SJCRH30 (cell line): Measurements from ENCODE around the gene NME4. TPM values are rescaled to one million over a fixed set of nuclear protein-coding genes. Genes with fewer than 3 reads are reported as not detected.
"Not testable (repeated sequence)": the region's sequence is repeated elsewhere in the genome, so short reads cannot be mapped to it uniquely, and the experiment has no call there.

Experiments
- DNase-seq, 2 experiments: peaks; one replicate each; pipeline ENCODE4 v3.0.0-alpha.2; 2015 to 2020
- H3K27ac ChIP-seq: fragments of 250-450 bp; sonication (Bioruptor Pico); 2 replicates; pipeline ENCODE4 v1.5.1; 2020; ENCODE audit warnings: mild to moderate bottlenecking, moderate library complexity
- H3K27me3 ChIP-seq: fragments of 250-450 bp; sonication (Bioruptor Pico); 2 replicates; pipeline ENCODE4 v1.5.1; 2020; ENCODE audit warnings: mild to moderate bottlenecking, moderate library complexity
- H3K36me3 ChIP-seq: fragments of 250-450 bp; sonication (Bioruptor Pico); 2 replicates; pipeline ENCODE4 v1.5.1; 2020; ENCODE audit warnings: mild to moderate bottlenecking, moderate library complexity
- H3K4me1 ChIP-seq: fragments of 250-450 bp; sonication (Bioruptor Pico); 2 replicates; pipeline ENCODE4 v1.5.1; 2020; ENCODE audit warnings: mild to moderate bottlenecking, moderate library complexity
- H3K4me3 ChIP-seq: fragments of 250-450 bp; sonication (Bioruptor Pico); 2 replicates; pipeline ENCODE4 v1.5.1; 2020; ENCODE audit warnings: mild to moderate bottlenecking, moderate library complexity
- H3K9me3 ChIP-seq: fragments of 250-450 bp; sonication (Bioruptor Pico); replicated peaks from 2 replicates; pipeline ENCODE4 v1.5.1; 2020; ENCODE audit warnings: mild to moderate bottlenecking, moderate library complexity
- total RNA-seq: library from RNA; depleted of rRNA; stranded (reverse); fragments of >200 nt; shearing (Covaris generic); gene quantifications from 2 replicates; pipeline ENCODE4 v1.2.3, GENCODE V29; 2014; rRNA removed

The NME4 gene
- 140 and 149 TPM in 2 replicates for total RNA-seq

DNA sequence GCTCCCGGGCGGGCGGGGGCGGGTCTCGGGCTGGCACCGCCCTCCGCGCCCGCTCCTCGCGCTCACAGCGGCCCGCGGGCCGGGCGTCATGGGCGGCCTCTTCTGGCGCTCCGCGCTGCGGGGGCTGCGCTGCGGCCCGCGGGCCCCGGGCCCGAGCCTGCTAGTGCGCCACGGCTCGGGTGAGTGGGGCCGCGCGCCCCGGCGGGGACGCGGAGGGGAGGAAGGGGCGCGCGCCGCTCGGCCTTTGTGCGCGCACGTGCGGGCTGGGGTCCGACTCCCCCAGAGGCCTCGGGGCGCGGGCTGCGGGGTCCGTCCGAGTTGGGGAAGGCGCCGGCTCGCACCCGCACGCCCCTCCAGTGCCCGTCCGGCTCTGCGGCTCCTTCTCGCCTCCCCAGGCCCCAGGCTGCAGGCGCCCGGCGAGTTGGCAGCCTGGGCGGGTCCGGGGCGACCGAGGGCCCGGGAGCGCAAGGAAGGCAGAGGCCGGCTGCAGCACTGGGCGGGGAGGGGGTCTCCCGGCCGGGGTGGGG, at the start of gene NME4:
Gene NME4 (plus strand): TSS at position 65 of the 527 bp plus-strand sequence. CDS start 24 bp downstream, at position 89.
- peak; percentile 45 to 54 for DNase-seq
- H3K4me1 ChIP-seq = no peaks in the 10 kb centered on the region; the same call in 1 of the 2 replicates
- H3K27me3 ChIP-seq = no peaks in the 10 kb centered on the region
- 0 out of 2 replicates have a peak, but pooled peaks cover 2% of the 10 kb centered on the region for H3K36me3 ChIP-seq
- H3K9me3 ChIP-seq = no peaks in the 10 kb centered on the region
- H3K27ac ChIP-seq = no peak within 1 kb of the TSS
- H3K4me3 ChIP-seq = peak within 1 kb of the TSS; percentile 85

DNA sequence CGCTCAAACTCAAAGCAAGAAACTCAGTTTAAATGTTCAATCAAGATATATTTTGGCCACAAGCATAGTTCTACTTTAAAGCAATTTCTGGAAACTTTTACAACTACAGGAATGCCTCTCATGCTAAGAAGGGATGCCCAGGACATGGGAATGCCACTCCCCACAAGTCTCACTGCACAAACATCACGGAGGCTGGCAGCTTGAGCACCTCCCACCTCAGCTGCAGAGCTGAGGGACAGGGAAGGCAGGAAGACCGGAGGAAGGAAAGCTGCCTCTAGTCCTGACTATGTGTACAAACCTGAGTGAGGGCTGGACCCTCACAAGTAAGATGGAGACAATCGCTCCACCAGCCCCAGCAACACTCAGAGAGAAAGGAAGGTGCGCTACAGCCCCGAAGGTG, 49.8 kb upstream of the NME4 start:
- no peak for DNase-seq

DNA sequence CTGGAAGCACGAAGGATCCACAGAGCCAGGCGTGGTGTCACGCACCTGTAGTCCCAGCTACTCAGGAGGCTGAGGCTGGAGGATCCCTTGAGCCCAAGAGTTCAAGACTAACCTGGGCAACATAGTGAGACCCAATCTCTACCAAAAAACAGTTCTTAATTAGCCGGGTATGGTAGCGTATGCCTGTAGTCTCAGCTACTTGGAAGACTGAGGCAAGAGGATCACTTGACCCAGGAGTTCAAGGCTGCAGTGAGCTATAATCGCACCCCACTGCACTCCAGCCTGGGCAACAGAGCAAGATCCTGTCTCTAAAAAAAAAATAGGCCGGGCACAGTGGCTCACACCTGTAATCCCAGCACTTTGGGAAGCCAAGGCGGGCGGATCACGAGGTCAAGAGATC, 48.5 kb upstream of the NME4 start:
- not testable (repeated sequence) for DNase-seq, H3K27ac ChIP-seq, H3K9me3 ChIP-seq, H3K4me1 ChIP-seq, H3K27me3 ChIP-seq, H3K4me3 ChIP-seq
- peaks cover 19% of the 10 kb centered on the region for H3K36me3 ChIP-seq

More for the DNA sequence above, 49.8 kb upstream of the NME4 start:
- Histone ChIP-seq H3K27me3 (no peaks in the 10 kb centered on the region), H3K27ac (no peak overlapping the region), H3K9me3 (no peaks in the 10 kb centered on the region), H3K4me1 (no peaks in the 10 kb centered on the region), H3K36me3 (peaks cover 20% of the 10 kb centered on the region), H3K4me3 (no peak overlapping the region)

DNA sequence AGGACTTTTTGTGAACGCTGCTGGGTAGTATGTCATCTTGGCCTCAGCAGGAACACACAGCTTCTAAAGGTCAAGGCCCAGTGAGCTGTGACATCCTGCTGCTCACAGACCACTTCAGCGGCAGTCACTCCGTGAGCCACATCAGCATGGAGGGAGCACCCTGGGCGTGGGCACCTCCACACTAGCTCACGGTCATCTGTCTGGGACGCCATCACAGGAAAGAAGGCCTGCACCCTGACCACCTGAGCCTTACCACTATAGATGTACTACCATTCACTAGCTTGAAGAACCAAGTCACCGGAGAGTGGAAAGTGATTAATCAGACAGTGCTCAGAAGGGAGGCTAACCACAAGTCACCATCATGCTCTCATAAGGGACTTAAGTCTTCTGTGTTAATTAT, 47.8 kb upstream of the NME4 start:
- Histone ChIP-seq H3K4me1 (no peaks in the 10 kb centered on the region), H3K27ac (no peak overlapping the region), H3K9me3 (no peaks in the 10 kb centered on the region), H3K27me3 (no peaks in the 10 kb centered on the region), H3K36me3 (peaks cover 18% of the 10 kb centered on the region), H3K4me3 (no peak overlapping the region)
- no peak for DNase-seq

DNA sequence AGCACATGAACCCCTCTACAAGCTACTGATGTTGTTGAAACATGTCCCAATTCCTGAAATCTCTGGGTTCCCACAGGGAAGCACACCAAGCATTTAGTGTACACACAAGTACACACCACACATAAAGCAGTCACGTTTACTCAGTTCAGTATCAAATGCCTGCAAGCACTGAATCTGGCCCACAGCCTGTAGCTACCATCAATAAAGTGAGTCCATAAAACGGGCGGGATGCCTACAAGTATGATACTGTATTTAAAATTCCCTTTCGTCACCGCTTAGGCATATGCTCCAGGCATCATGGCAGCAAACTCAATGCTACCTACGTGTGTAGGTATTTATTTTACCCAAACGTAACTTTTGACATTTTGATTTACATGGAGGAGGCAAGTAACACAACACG, 46.8 kb upstream of the NME4 start:
- Histone ChIP-seq H3K4me3 (no peak overlapping the region), H3K36me3 (peaks cover 12% of the 10 kb centered on the region), H3K4me1 (no peaks in the 10 kb centered on the region), H3K27ac (no peak overlapping the region), H3K27me3 (no peaks in the 10 kb centered on the region), H3K9me3 (no peaks in the 10 kb centered on the region)
- DNase-seq = no peak

DNA sequence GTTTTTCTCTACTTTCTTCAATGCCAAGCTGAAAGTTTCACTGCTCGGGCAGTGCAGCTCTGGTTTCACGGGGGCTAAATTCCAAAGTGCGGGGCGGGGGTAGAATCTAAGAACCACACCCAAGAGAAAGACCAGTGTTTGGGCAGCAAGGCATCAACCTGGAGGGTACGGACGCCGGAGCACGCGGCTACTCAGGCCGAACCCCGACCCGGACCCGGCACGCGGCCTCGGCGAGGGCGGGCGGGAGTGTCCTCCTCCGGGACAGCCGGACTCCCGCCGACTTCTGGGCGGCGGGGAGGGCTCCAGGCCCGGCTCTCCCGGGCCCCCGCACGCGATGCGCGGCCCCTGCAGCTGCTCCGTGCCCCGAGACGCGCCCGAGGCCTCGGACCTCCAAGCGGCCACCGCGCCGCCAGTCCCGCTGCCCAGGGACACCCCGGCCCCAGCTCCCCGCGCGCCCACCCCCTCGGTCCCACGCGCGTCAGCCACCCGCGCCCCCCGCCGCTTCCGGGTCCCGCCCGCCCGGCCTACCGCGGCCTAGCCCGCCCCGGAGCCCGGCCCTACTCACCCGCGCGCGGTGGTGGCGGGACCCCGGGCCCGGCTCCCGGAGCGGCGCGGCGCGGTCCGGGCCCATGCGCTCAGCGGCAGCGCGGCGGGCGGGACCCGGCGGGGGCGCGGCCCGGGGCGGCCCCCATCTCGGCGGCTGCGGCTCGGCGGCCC, 45.0 kb upstream of the NME4 start:
- H3K4me3 ChIP-seq = peak overlapping the region; percentile 94
- no peaks in the 10 kb centered on the region for H3K27me3 ChIP-seq
- 0 out of 2 replicates have a peak, but pooled peaks cover 1% of the 10 kb centered on the region for H3K36me3 ChIP-seq
- H3K4me1 ChIP-seq = no peaks in the 10 kb centered on the region
- no peaks in the 10 kb centered on the region for H3K9me3 ChIP-seq
- peak in 1 of 2 experiments; percentile 40 for DNase-seq
- peak overlapping the region; percentile 39; the same call in 1 of the 2 replicates for H3K27ac ChIP-seq

DNA sequence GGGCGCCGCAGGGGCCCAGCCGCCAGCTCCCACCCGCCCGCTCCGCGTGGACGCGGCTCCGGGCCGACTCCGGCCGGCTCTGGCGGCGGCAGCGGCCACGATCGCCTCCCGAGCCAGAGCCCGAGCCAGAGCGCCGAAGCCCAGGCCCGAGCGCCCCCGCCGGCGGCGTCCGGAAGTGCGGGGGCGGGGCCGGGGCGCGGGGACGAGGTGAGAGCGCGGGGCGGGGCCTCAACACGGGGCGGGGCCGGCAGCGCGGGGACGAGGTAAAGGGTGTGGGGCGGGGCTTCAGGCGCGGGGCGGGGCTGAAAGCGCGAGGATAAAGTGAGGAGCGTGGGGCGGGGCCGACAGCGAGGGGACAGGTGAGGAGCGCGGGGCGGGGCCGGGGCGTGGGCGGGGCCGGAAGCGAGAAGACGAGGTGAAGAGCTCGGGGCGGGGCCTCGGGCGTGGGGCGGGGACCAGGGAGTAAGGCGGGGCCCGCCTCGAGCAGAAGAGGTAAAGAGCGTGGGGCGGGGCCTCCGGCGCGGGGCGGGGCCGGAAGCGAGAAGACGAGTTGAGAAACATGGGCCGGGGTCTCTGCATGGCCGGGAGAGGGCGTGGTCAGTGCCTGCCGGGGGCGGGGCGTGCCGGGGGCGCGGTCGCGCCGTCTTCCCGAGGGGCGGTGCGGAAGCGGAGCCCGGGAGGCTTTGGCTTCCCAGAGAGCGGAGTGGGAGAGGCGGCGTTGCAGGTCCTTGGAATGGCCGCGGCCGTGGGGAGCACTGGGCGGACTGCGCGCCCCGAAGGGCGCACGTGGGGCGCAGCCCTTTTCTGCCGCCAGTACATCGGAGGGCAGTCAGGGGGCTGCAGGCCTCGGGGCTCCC, 44.2 kb upstream of the NME4 start, which contains the start of gene AXIN1:
Gene AXIN1 (minus strand): TSS at position 177 of the 857 bp plus-strand sequence. CDS start 5,698 bp downstream, outside the sequence.
- no peaks in the 10 kb centered on the region for H3K36me3 ChIP-seq
- H3K27me3 ChIP-seq = no peaks in the 10 kb centered on the region
- peak within 1 kb of the TSS; percentile 39; the same call in 1 of the 2 replicates for H3K27ac ChIP-seq
- H3K9me3 ChIP-seq = no peaks in the 10 kb centered on the region
- DNase-seq = peak; percentile 99 to 100
- peak within 1 kb of the TSS; percentile 94 for H3K4me3 ChIP-seq
- no peaks in the 10 kb centered on the region for H3K4me1 ChIP-seq

DNA sequence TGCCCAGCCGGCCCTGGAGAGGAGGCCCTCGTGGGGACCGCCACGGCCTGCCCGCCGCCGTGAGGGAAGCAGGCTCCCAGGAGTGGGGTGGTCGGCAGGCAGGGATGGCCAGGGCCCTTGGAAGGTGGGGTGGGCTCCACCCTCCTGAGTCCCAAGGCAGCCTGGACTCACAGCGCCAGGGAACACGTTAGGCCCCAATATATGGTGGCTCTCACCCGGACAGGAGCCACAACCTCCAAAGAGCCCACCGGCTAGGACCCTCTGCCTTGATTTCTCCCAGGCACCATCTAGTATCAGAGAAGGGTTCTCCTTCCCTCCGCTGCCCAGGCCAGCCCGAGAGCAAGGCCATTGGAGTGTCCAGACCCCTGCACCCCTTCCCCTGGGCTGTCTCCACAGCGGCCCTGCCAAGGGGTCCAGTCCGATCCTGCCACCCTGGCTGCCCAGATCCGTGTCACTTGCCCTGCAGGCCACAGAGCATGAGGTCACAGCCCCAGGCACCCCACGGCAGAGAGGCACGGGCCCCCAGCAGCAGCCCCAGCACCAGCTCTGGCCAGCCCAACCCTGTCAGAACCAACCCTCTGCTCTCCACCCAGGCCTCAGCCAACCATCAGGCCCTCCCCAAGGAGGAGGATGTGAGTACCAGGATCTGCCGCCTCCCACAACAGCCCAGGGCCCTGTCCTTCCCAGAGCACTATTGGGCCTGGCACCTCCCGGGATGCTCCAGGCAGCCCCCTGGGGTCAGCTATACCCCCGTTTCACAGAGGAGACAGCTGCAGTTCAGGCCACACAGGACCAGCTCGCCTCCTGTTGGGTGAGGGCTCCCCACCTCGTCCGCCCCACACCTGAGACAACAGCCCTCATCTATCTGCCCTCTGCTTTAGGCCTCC, 43.4 kb upstream of the NME4 start:
- Histone ChIP-seq H3K27ac (no peak overlapping the region), H3K9me3 (no peaks in the 10 kb centered on the region), H3K27me3 (no peaks in the 10 kb centered on the region), H3K4me3 (peak overlapping the region; percentile 60), H3K4me1 (no peaks in the 10 kb centered on the region), H3K36me3 (no peaks in the 10 kb centered on the region)
- no peak for DNase-seq

DNA sequence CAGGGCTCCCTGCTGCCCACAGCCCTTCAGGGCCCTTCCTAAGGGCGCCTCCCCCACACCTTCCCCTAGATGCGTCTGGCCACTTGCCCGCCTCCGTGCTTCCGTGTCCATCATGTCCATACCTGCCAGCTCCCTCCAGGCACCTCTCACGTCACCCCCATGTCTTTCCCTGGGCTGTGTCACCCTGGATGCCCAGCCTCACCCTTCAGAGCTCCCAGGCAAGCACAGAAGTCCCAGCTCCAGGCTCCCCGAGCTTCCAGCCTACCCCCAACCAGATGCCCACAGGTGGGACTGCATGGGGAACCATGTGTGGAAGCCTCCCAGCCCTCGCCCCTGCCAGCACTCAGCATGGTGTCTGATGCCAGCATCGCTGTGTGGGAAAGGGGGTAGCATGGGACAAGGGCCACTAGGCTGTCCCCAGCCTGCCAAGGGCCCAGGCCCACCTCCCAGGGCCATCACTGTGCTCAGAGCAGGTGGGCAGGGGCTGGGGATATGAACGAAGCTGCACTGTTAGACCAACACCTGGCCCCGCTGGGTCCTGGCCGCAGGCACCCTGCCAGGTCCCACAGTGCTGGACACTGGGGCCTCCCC, 42.6 kb upstream of the NME4 start:
- no peak overlapping the region for H3K27ac ChIP-seq
- H3K4me3 ChIP-seq = no peak overlapping the region
- DNase-seq = no peak
- H3K36me3 ChIP-seq = no peaks in the 10 kb centered on the region
- H3K27me3 ChIP-seq = no peaks in the 10 kb centered on the region
- no peaks in the 10 kb centered on the region for H3K9me3 ChIP-seq
- peaks cover 4% of the 10 kb centered on the region; the same call in 1 of the 2 replicates for H3K4me1 ChIP-seq

DNA sequence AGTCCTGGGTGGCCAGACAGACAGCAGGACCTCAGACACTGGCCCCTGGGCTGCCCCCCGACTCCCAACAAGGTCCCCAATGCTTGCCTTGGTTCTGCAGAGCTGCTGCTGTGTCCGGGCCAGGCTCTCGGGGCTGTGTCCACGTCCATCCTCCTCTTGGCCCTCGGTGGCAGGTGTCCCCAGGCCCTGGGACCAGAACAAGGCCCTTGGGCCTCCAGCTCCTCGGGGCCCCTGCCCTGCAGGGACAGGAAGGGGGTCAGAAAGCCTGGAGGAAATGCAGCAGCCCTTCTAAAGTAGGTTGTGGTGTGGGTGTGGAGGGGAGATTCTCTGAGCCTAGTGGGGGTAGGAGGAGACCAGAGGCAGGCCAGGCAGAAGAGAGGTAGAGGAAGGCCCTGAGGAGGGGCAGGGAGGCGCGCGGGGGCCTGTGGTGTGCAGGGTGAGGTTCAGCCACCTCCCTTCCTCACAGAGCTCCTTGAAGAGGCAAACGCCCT, 42.0 kb upstream of the NME4 start:
- Histone ChIP-seq H3K9me3 (no peaks in the 10 kb centered on the region), H3K4me3 (no peak overlapping the region)
- no peak for DNase-seq

DNA sequence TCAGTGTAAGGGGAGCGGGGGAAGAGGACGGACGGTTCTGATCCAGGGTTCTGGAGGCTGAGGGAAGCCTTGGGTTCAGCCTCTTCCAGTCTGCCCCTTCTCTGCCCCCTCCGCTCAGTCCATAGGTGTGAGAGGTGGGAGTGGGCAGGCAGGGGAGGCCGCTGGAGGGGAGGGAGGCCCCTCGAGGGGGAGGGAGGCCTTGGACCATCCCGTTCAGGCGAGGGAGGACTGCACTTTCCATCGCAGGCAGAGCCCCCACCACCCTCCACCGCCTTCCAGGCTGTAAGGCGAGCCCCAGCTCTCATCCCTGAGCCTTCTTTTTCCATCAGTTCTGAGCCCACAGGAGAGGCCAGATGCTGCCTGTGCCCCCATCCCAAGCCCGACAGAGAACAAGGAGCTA, 40.3 kb upstream of the NME4 start:
- Histone ChIP-seq H3K9me3 (no peaks in the 10 kb centered on the region), H3K36me3 (no peaks in the 10 kb centered on the region), H3K27me3 (no peaks in the 10 kb centered on the region), H3K4me1 (peaks cover 17% of the 10 kb centered on the region), H3K27ac (no peak overlapping the region), H3K4me3 (no peak overlapping the region)
- DNase-seq = no peak

More for the DNA sequence above, 42.0 kb upstream of the NME4 start:
- Histone ChIP-seq H3K27ac (no peak overlapping the region), H3K27me3 (no peaks in the 10 kb centered on the region), H3K4me1 (peaks cover 10% of the 10 kb centered on the region; the same call in 1 of the 2 replicates), H3K36me3 (no peaks in the 10 kb centered on the region)

DNA sequence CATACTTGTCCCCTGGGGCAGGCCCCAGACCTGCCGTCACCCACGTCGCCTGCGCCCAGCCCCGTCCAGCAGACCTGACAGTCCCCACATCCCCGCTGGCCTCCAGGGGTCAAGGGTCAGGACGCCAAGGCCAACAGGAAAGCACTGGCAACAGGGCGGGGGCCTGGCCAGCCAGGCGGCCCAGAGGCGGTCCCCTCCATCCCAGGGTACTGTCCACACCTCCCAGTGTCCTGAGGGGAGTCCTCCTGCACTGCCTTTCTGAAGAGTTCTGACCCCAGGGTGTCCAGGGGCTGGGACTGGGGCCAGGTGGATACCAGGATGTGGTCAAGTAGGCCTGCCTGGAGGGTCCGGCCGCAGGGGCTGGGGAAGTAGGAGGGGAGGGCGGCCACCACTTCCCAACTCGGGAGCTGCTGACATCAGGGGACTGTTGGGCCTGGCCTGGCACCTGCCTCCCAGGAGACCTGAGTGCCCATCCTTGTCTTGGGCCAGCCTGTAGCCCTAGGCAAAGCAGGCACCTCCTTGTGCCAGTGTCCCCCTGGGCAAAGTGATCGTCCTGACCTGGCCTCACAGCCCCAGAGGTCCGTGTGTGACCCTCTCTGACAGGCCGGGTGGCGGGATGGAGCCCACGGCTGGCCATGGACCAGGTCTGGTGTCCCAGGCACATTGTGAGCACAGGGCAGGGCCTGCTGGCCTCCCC, 37.8 kb upstream of the NME4 start:
- Histone ChIP-seq H3K36me3 (no peaks in the 10 kb centered on the region), H3K27ac (no peak overlapping the region), H3K9me3 (no peaks in the 10 kb centered on the region), H3K4me3 (no peak overlapping the region), H3K27me3 (no peaks in the 10 kb centered on the region), H3K4me1 (peaks cover 17% of the 10 kb centered on the region)
- DNase-seq = no peak
